Neural crest cell (in vitro differentiated cells): ENCODE measurements around the gene TMEM109. TPM values are rescaled to one million over a fixed set of nuclear protein-coding genes. Genes with fewer than 3 reads are reported as not detected.

Experiments
- DNase-seq: peaks from one replicate; pipeline ENCODE4 v3.0.0; 2021; ENCODE audit warnings: low read depth, mixed read lengths, low spot score
- H3K27ac Mint-ChIP-seq: one replicate; pipeline ENCODE4 v1.8.0; 2021; ENCODE audit warnings: mild to moderate bottlenecking, mixed read lengths; ENCODE audit not compliant: unreplicated experiment
- H3K27me3 Mint-ChIP-seq: 2 replicates; pipeline ENCODE4 v1.8.0; 2021; ENCODE audit warnings: low read depth, mild to moderate bottlenecking, mixed read lengths
- H3K36me3 Mint-ChIP-seq: 2 replicates; pipeline ENCODE4 v1.8.0; 2021; ENCODE audit warnings: low read depth, mild to moderate bottlenecking, mixed read lengths
- H3K4me1 Mint-ChIP-seq: 2 replicates; pipeline ENCODE4 v1.8.0; 2021; ENCODE audit warnings: mixed read lengths
- H3K4me3 Mint-ChIP-seq: one replicate; pipeline ENCODE4 v1.8.0; 2021; ENCODE audit warnings: mild to moderate bottlenecking, mixed read lengths
- H3K9me3 Mint-ChIP-seq: 2 replicates; pipeline ENCODE4 v1.8.0; 2021; ENCODE audit warnings: mixed read lengths
- total RNA-seq: library from RNA; stranded (reverse); gene quantifications from 2 replicates; pipeline ENCODE4 v1.2.1, GENCODE V29; 2021
- TF ChIP-seq, protein P1 (sequence below): fragments of 200-600 bp; sonication (generic); conservative IDR thresholded peaks from 2 replicates; pipeline ENCODE4 v1.5.0; 2021; ENCODE audit warnings: antibody characterized with exemption, mild to moderate bottlenecking

Gene TMEM109
- total RNA-seq, 1 donor from 2014 or later = 64.4 TPM

DNA sequence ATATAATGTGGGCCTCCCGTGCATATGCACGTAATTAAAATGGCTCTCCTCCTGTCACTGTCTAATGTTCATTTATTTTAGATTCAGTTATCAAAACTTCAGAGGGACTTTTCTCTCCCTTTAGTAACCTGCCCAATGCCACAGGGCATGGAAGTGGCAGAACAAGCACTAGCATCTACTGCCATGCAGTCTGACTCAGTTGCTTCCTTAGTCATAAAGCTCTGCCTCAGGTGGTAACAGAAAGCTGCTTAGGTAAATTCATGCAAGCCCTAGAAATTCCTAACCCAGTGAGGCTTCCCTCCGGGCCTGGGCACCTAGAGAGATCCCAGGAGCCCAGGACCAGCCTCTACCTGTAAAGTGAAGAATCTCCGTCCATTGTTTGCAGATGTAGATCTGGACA, 16.5 kb upstream of the TMEM109 start:
- H3K9me3 Mint-ChIP-seq = no peaks in the 10 kb centered on the region

DNA sequence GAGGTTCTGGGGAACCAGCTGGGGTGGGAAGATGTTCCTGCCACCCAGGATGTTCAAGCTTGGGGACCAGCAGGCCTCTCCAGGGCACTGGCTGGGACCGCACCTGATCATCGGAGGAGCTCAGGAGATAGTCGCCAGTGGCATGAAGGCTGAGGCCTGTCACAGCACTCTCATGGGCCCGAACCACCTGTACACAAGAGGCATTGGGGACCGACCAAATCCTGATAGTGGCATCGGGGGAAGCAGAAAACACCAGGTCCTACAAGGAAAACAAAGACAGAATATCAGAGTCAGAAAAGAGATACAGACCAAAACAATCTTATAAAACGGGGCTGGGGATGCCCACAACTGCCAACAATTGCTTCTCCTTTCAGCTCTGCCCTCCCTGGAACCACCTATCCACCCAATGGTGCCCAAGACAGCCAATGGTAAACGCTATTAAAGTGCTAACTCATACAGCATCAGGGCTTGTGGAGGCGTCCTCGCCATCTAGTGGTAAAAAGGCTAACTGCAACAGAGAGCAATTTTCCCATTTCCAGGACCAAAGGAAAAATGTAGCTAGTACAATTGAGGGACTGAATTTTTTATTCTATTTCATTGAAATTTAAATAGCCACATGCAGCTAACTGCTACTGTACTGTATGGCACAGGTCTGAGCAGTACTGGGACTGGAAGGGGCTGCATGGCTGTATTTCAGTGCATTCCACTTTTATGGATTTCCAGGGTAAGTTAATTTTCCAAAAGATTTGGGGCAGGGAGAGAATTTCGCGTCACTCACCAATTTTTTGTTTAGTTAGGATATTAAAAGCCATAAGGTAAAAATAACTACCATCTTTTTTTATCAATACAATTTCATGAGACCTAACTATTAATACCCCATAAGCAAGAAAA, 14.7 kb upstream of the TMEM109 start:
- H3K27me3 Mint-ChIP-seq = no peaks in the 10 kb centered on the region
- TF ChIP-seq, protein P1, sequence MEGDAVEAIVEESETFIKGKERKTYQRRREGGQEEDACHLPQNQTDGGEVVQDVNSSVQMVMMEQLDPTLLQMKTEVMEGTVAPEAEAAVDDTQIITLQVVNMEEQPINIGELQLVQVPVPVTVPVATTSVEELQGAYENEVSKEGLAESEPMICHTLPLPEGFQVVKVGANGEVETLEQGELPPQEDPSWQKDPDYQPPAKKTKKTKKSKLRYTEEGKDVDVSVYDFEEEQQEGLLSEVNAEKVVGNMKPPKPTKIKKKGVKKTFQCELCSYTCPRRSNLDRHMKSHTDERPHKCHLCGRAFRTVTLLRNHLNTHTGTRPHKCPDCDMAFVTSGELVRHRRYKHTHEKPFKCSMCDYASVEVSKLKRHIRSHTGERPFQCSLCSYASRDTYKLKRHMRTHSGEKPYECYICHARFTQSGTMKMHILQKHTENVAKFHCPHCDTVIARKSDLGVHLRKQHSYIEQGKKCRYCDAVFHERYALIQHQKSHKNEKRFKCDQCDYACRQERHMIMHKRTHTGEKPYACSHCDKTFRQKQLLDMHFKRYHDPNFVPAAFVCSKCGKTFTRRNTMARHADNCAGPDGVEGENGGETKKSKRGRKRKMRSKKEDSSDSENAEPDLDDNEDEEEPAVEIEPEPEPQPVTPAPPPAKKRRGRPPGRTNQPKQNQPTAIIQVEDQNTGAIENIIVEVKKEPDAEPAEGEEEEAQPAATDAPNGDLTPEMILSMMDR = peak; percentile 96
- peaks cover 24% of the 10 kb centered on the region for H3K36me3 Mint-ChIP-seq
- H3K4me1 Mint-ChIP-seq = peaks cover 5% of the 10 kb centered on the region
- no peaks in the 10 kb centered on the region for H3K9me3 Mint-ChIP-seq
- peak overlapping the region; percentile 67 for H3K27ac Mint-ChIP-seq
- peak overlapping the region; percentile 79 for H3K4me3 Mint-ChIP-seq
- DNase-seq = peak; percentile 59

More for the DNA sequence above, 16.5 kb upstream of the TMEM109 start:
- DNase-seq = no peak
- H3K27me3 Mint-ChIP-seq = no peaks in the 10 kb centered on the region
- no peaks in the 10 kb centered on the region for H3K4me1 Mint-ChIP-seq
- H3K36me3 Mint-ChIP-seq = peaks cover 28% of the 10 kb centered on the region
- no peak overlapping the region for H3K4me3 Mint-ChIP-seq
- H3K27ac Mint-ChIP-seq = peak overlapping the region; percentile 16
- TF ChIP-seq, protein P1 = no peak

DNA sequence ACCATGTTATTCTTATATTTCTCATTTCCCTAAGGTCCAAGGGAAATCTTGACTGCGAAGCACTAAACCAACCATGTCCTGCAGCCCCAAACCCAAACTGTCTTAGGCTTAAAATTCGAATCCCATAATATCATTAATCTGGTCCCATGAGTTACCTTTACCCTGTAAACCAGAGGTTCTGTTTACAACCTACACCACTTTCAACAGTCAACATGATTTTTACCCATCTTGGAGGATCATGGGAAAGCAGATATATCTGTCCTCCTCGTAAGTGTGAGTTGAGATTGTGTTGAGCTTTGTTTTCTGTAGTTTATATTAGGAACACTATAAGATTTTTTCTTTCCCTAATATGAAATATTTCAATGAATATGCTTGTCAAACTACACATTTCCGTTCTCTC, 14.0 kb upstream of the TMEM109 start:
- Mint-ChIP-seq H3K4me3 (peak overlapping the region; percentile 24), H3K9me3 (no peaks in the 10 kb centered on the region), H3K27ac (no peak overlapping the region), H3K27me3 (no peaks in the 10 kb centered on the region), H3K4me1 (peaks cover 10% of the 10 kb centered on the region), H3K36me3 (peaks cover 22% of the 10 kb centered on the region)
- TF ChIP-seq, protein P1 = no peak
- no peak for DNase-seq

DNA sequence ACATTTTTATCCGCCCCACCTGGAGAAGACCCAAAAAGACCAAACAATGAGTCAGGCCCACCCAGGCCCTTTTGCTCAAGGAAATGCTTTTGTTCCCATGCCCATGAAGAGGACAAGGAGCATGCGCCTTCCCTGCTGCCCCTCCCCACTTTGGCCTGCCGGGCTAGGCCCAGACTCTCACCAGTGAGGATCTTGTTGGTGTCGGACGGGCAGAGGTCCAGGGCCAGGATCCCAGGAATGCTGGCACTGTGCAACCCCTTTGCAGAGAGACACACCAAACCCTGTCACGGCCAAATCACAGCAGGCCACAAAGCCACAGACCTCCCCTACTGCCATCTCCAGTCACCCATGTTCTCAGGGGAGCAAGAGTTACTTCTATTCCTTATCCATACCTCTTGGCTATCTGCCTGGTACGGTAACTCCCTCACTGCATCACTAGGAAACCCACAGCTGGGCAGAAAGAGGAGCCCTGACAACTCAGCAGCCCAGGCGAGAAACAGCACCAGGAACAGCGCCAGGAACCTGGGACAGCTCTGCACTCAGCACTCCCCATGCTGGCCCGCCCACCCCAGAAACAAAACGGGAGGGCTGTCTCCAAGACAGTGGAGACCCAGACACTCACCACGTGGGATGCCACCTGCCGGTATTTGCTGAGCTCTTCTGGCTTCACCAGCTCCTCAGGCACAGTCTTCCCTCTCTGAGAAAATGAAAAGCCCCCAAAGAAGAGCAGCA, 13.1 kb upstream of the TMEM109 start:
- peaks cover 18% of the 10 kb centered on the region for H3K4me1 Mint-ChIP-seq
- TF ChIP-seq, protein P1 = no peak
- DNase-seq = no peak
- no peaks in the 10 kb centered on the region for H3K9me3 Mint-ChIP-seq
- no peak overlapping the region for H3K27ac Mint-ChIP-seq
- H3K36me3 Mint-ChIP-seq = peaks cover 13% of the 10 kb centered on the region
- no peaks in the 10 kb centered on the region for H3K27me3 Mint-ChIP-seq
- no peak overlapping the region for H3K4me3 Mint-ChIP-seq

DNA sequence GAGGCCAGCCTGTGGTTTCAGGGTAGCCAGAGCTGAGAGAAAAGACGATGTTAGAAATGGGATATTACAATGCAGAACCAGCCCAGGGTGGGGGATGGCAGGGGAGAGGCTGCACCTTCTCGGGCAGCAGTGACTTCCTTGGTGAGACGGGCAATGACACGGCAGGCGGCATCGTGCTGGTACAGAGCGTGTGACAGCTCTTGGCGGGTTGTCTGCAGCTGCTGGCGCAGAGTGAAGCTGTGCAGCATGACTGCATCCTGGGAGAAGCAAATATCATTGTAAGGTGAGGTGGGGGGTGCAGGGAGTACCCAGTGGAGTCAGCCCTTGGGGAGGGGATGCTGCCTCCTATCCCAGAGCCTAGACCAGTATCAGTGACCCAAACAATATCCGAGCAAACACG, 11.3 kb upstream of the TMEM109 start:
- peak overlapping the region; percentile 65 for H3K4me3 Mint-ChIP-seq
- H3K9me3 Mint-ChIP-seq = no peaks in the 10 kb centered on the region
- DNase-seq = no peak
- H3K4me1 Mint-ChIP-seq = peaks cover 28% of the 10 kb centered on the region
- TF ChIP-seq, protein P1 = no peak
- no peak overlapping the region for H3K27ac Mint-ChIP-seq
- peaks cover 6% of the 10 kb centered on the region for H3K36me3 Mint-ChIP-seq
- H3K27me3 Mint-ChIP-seq = peaks cover 6% of the 10 kb centered on the region
